Neural crest cell (in vitro differentiated cells): ENCODE data around the gene ANAPC10. TPM values are rescaled to one million over a fixed set of nuclear protein-coding genes. Genes with fewer than 3 reads are reported as not detected.

Experiments used
- DNase-seq: peaks from one replicate; pipeline ENCODE4 v3.0.0; 2021; ENCODE audit warnings: low read depth, mixed read lengths, low spot score
- H3K27ac Mint-ChIP-seq: one replicate; pipeline ENCODE4 v1.8.0; 2021; ENCODE audit warnings: mild to moderate bottlenecking, mixed read lengths; ENCODE audit not compliant: unreplicated experiment
- H3K27me3 Mint-ChIP-seq: 2 replicates; pipeline ENCODE4 v1.8.0; 2021; ENCODE audit warnings: low read depth, mild to moderate bottlenecking, mixed read lengths
- H3K36me3 Mint-ChIP-seq: 2 replicates; pipeline ENCODE4 v1.8.0; 2021; ENCODE audit warnings: low read depth, mild to moderate bottlenecking, mixed read lengths
- H3K4me1 Mint-ChIP-seq: 2 replicates; pipeline ENCODE4 v1.8.0; 2021; ENCODE audit warnings: mixed read lengths
- H3K4me3 Mint-ChIP-seq: one replicate; pipeline ENCODE4 v1.8.0; 2021; ENCODE audit warnings: mild to moderate bottlenecking, mixed read lengths
- H3K9me3 Mint-ChIP-seq: 2 replicates; pipeline ENCODE4 v1.8.0; 2021; ENCODE audit warnings: mixed read lengths
- CTCF ChIP-seq: fragments of 200-600 bp; sonication (generic); conservative IDR thresholded peaks from 2 replicates; pipeline ENCODE4 v1.5.0; 2021; ENCODE audit warnings: antibody characterized with exemption, mild to moderate bottlenecking
- total RNA-seq: library from RNA; stranded (reverse); gene quantifications from 2 replicates; pipeline ENCODE4 v1.2.1, GENCODE V29; 2021

The ANAPC10 gene
- total RNA-seq, 1 donor from 2014 or later, result 19.4 TPM

GRCh38 chr4:145056325-145057130 lies 41.5 kb downstream of the ANAPC10 start:
- Mint-ChIP-seq H3K36me3 (peaks cover 9% of the 10 kb centered on the region), H3K4me3 (no peak overlapping the region), H3K4me1 (peaks cover 5% of the 10 kb centered on the region), H3K9me3 (peaks cover 3% of the 10 kb centered on the region), H3K27ac (no peak overlapping the region), H3K27me3 (no peaks in the 10 kb centered on the region)
- no peak for DNase-seq
- TF ChIP-seq CTCF, result no peak

GRCh38 chr4:145055533-145056257 lies 42.3 kb downstream of the ANAPC10 start:
- no peak overlapping the region for H3K27ac Mint-ChIP-seq
- no peaks in the 10 kb centered on the region for H3K27me3 Mint-ChIP-seq
- no peak for DNase-seq
- no peak for TF ChIP-seq CTCF
- no peak overlapping the region for H3K4me3 Mint-ChIP-seq
- no peaks in the 10 kb centered on the region for H3K4me1 Mint-ChIP-seq
- H3K36me3 Mint-ChIP-seq, result peaks cover 10% of the 10 kb centered on the region
- H3K9me3 Mint-ChIP-seq, result peaks cover 3% of the 10 kb centered on the region

GRCh38 chr4:145049241-145049640 lies 48.8 kb downstream of the ANAPC10 start:
- peaks cover 3% of the 10 kb centered on the region for H3K4me1 Mint-ChIP-seq
- no peaks in the 10 kb centered on the region for H3K27me3 Mint-ChIP-seq
- no peak for DNase-seq
- peaks cover 3% of the 10 kb centered on the region for H3K9me3 Mint-ChIP-seq
- no peak overlapping the region for H3K4me3 Mint-ChIP-seq
- H3K36me3 Mint-ChIP-seq, result peaks cover 12% of the 10 kb centered on the region
- H3K27ac Mint-ChIP-seq, result no peak overlapping the region
- no peak for TF ChIP-seq CTCF

- H3K27ac Mint-ChIP-seq, result no peak overlapping the region
- H3K4me3 Mint-ChIP-seq, result no peak overlapping the region
- TF ChIP-seq CTCF, result no peak
- DNase-seq, result no peak
- H3K9me3 Mint-ChIP-seq, result peaks cover 3% of the 10 kb centered on the region
- peaks cover 8% of the 10 kb centered on the region for H3K4me1 Mint-ChIP-seq
- H3K36me3 Mint-ChIP-seq, result peaks cover 12% of the 10 kb centered on the region
- H3K27me3 Mint-ChIP-seq, result no peaks in the 10 kb centered on the region
These were observed 49.2 kb downstream of the ANAPC10 start for GRCh38 chr4:145048817-145049216.

- H3K36me3 Mint-ChIP-seq, result peaks cover 12% of the 10 kb centered on the region
- no peak overlapping the region for H3K4me3 Mint-ChIP-seq
- H3K4me1 Mint-ChIP-seq, result peaks cover 16% of the 10 kb centered on the region
- no peak for TF ChIP-seq CTCF
- DNase-seq, result no peak
- H3K9me3 Mint-ChIP-seq, result peaks cover 3% of the 10 kb centered on the region
- H3K27ac Mint-ChIP-seq, result no peak overlapping the region
- H3K27me3 Mint-ChIP-seq, result no peaks in the 10 kb centered on the region
These were observed 50.8 kb downstream of the ANAPC10 start for GRCh38 chr4:145047151-145047550.
